HepG2 (cell line): ENCODE results near the gene SLC18A3. TPM values are rescaled to one million over a fixed set of nuclear protein-coding genes. Genes with fewer than 3 reads are reported as not detected.

Source experiments
- ATAC-seq: fragments of 200-7000 bp; cut with Tn5 transposase; 3 replicates; pipeline ENCODE4 v1.9.1; 2020; ENCODE audit warnings: mild to moderate bottlenecking, moderate library complexity
- BruUV-seq: library from RNA; stranded (reverse); fragments of 400-500 nt; replicated peaks from 2 replicates; lab custom pipeline; 2021; lab: Mats Ljungman, UMichigan
- CTCF ChIA-PET: fragments of 300-600 bp; formaldehyde crosslinking; extraction: SDS; loops from one replicate; lab custom pipeline; 2021; ENCODE audit warnings: low total read pairs, inconsistent platforms, low intra/inter-chr PET ratio; lab: Yijun Ruan, JAX
- POLR2A ChIA-PET: fragments of 350-600 bp; sonication (Branson Sonifier 250); formaldehyde crosslinking; loops from one replicate; lab custom pipeline; 2020; ENCODE audit warnings: antibody characterized with exemption, inconsistent platforms; lab: Yijun Ruan, JAX
- DNase-seq: peaks from one replicate; pipeline ENCODE4 v3.0.0-alpha.2; 2015; ENCODE audit warnings: low spot score
- FAIRE-seq: peaks from 3 replicates; lab custom pipeline; 2011; peaks lifted over from hg19 to GRCh38; lab: Jason Lieb, UNC
- H2AFZ ChIP-seq: one replicate; pipeline ENCODE4 v1.6.1; 2011; ENCODE audit warnings: low read length, inconsistent platforms
- H3K27ac ChIP-seq: fragments of 300-600 bp; 3 replicates; pipeline ENCODE4 v1.8.0; 2011; ENCODE audit warnings: mixed run types, mild to moderate bottlenecking, mixed read lengths, low read length, inconsistent platforms; ENCODE audit not compliant: insufficient read depth; ENCODE audit errors: extremely low read length
- H3K27me3 ChIP-seq, 2 experiments: fragments of 200-600 bp in 1 of 2; 2 replicates in 1 of 2; 3 replicates in 1 of 2; pipeline versions ENCODE4 v1.6.0 to v1.8.0; 2011; ENCODE audit warnings: low read length in 2 of 2, mild to moderate bottlenecking in 2 of 2, moderate library complexity in 2 of 2, inconsistent platforms in 1 of 2; ENCODE audit not compliant: insufficient read depth in 2 of 2, control insufficient read depth in 1 of 2
- H3K36me3 ChIP-seq, 2 experiments: fragments of 200-600 bp in 1 of 2; replicated peaks in 1 of 2; 2 replicates in 1 of 2; 3 replicates in 1 of 2; pipeline versions ENCODE4 v1.5.1 to v1.8.0; 2011; ENCODE audit warnings: low read length in 2 of 2, inconsistent platforms in 1 of 2; ENCODE audit not compliant: insufficient read depth in 2 of 2, control insufficient read depth in 1 of 2
- H3K4me1 ChIP-seq: 2 replicates; pipeline ENCODE4 v1.5.1; 2012; ENCODE audit warnings: low read length, inconsistent platforms; ENCODE audit not compliant: insufficient read depth
- H3K4me2 ChIP-seq: 2 replicates; pipeline ENCODE4 v1.6.0; 2011; ENCODE audit warnings: low read depth, low read length, inconsistent platforms
- H3K4me3 ChIP-seq, 3 experiments: fragments of 200-600 bp in 1 of 3; sonication (generic), shearing (Covaris generic) in 1 of 3; replicated peaks in 1 of 3; 2 replicates each; pipeline ENCODE4 v1.5.1; 2011 to 2016; ENCODE audit warnings: low read length in 3 of 3, inconsistent platforms in 2 of 3, low read depth in 2 of 3, mild to moderate bottlenecking in 2 of 3, control low read depth in 1 of 3, mixed read lengths in 1 of 3; ENCODE audit not compliant: insufficient read depth in 1 of 3
- H3K79me2 ChIP-seq: one replicate; pipeline ENCODE4 v1.6.1; 2011; ENCODE audit warnings: low read length, inconsistent platforms; ENCODE audit not compliant: insufficient read depth
- H3K9ac ChIP-seq: 2 replicates; pipeline ENCODE4 v1.6.0; 2011; ENCODE audit warnings: mild to moderate bottlenecking, low read depth, low read length, inconsistent platforms; ENCODE audit not compliant: insufficient read depth
- H3K9me3 ChIP-seq: 2 replicates; pipeline ENCODE4 v1.5.1; 2012; ENCODE audit warnings: mild to moderate bottlenecking, low read length
- H4K20me1 ChIP-seq: 2 replicates; pipeline ENCODE4 v1.6.0; 2011; ENCODE audit warnings: inconsistent platforms, mild to moderate bottlenecking, low read length, moderate library complexity; ENCODE audit not compliant: insufficient read depth
- DR1 ChIP-seq: sonication (generic); formaldehyde crosslinking; IDR thresholded peaks from 2 replicates; pipeline ENCODE4 v1.8.0; 2021; ENCODE audit warnings: mild to moderate bottlenecking, missing genetic modification reagents, inconsistent platforms
- EHMT2 ChIP-seq: fragments of 200-600 bp; sonication (generic); IDR thresholded peaks from 2 replicates; pipeline ENCODE4 v1.7.0; 2017; ENCODE audit warnings: antibody characterized with exemption, low read depth, low read length, borderline replicate concordance
- FOXP1 ChIP-seq, 2 experiments: fragments of 450-650 bp in 1 of 2; IDR thresholded peaks; 2 replicates each; pipeline ENCODE4 v1.6.1; 2017 to 2018; ENCODE audit warnings: antibody characterized with exemption in 1 of 2
- HDAC6 ChIP-seq: fragments of 200-600 bp; sonication (generic); IDR thresholded peaks from 2 replicates; pipeline ENCODE4 v1.7.0; 2017; ENCODE audit warnings: mild to moderate bottlenecking, antibody characterized with exemption, low read length, low read depth
- HIVEP1 ChIP-seq: sonication (generic); formaldehyde crosslinking; IDR thresholded peaks from 2 replicates; pipeline ENCODE4 v1.4.0; 2020; ENCODE audit warnings: mild to moderate bottlenecking, missing genetic modification reagents
- RAD51 ChIP-seq: fragments of 450-650 bp; IDR thresholded peaks from 2 replicates; pipeline ENCODE4 v1.6.1; 2016; ENCODE audit warnings: borderline replicate concordance
- XBP1 ChIP-seq: sonication (generic); formaldehyde crosslinking; IDR thresholded peaks from 2 replicates; pipeline ENCODE4 v1.5.0; 2020; ENCODE audit warnings: missing genetic modification reagents
- ZFP37 ChIP-seq: sonication (generic); formaldehyde crosslinking; IDR thresholded peaks from 2 replicates; pipeline ENCODE4 v1.4.0; 2020; ENCODE audit warnings: missing genetic modification reagents, borderline replicate concordance
- ZNF496 ChIP-seq: sonication (generic); formaldehyde crosslinking; IDR thresholded peaks from 2 replicates; pipeline ENCODE4 v1.8.1; 2023; ENCODE audit warnings: mild to moderate bottlenecking, moderate library complexity, missing genetic modification reagents; ENCODE audit not compliant: insufficient replicate concordance
- ZNF530 ChIP-seq: sonication (generic); formaldehyde crosslinking; IDR thresholded peaks from 2 replicates; pipeline ENCODE4 v1.5.0; 2020; ENCODE audit warnings: low read depth, mild to moderate bottlenecking, missing genetic modification reagents
- ZNF639 ChIP-seq: conservative IDR thresholded peaks from 2 replicates; pipeline ENCODE4 v1.6.1; 2018; ENCODE audit warnings: missing genetic modification reagents
- WGBS: methylation state at CpG from one replicate; pipeline ENCODE4 v1.1.6; 2017; ENCODE audit warnings: low lambda C conversion rate; 5-methylcytosine and 5-hydroxymethylcytosine counted together
- in situ Hi-C: cut with HindIII; loops from 2 replicates; pipeline ENCODE4 v1.10.0; 2017; ENCODE audit warnings: low pct_unique_long_range_greater_than_20kb; ENCODE audit not compliant: extremely low pct_ligation_motif_present
- intact Hi-C: fragments of 100-400 bp; cut with micrococcal nuclease; formaldehyde crosslinking; loops from one replicate; pipeline ENCODE4 v1.10.0; 2022; ENCODE audit not compliant: unreplicated experiment
- polyA plus RNA-seq, 8 experiments: library from polyadenylated mRNA; depleted of rRNA in 3 of 8; stranded (reverse) in 7 of 8; unstranded in 1 of 8; fragments of >200 nt; fragmentation: Illumina TruSeq in 4 of 8; extraction: Trizol in 4 of 8; gene quantifications; 2 replicates each; pipeline versions ENCODE4 v1.2.1 to v1.2.3, GENCODE V29; 2011 to 2016; ENCODE audit warnings: low read depth in 4 of 8, missing spikeins in 1 of 8, mixed read lengths in 1 of 8; ENCODE audit not compliant: insufficient read depth in 1 of 8
- total RNA-seq, 5 experiments: library from RNA; depleted of rRNA; stranded (reverse); fragments of >200 nt; fragmentation: Illumina TruSeq; extraction: Trizol; gene quantifications; 2 replicates each; pipeline ENCODE4 v1.2.3, GENCODE V29; 2016; ENCODE audit warnings: low read depth in 1 of 5

Gene SLC18A3
- total and polyA plus RNA-seq, 2 of the 13 experiments (the other 11 are each of a cell fraction or from before 2014, with no cell fraction given): not detected

- 0% methylated on average over 2 of the region's 2 CpGs for WGBS
Measured at GRCh38 chr10:49602380-49603023, 7.6 kb upstream of the SLC18A3 start.

More at GRCh38 chr10:49602380-49603023, 7.6 kb upstream of the SLC18A3 start:
- ChIA-PET CTCF (no interaction called here), POLR2A (no interaction called here)
- intact Hi-C loops: no loop called here
- ATAC-seq (no peak), FAIRE-seq (no peak), DNase-seq (no peak)
- Histone ChIP-seq H4K20me1 (peaks cover 5% of the 10 kb centered on the region; the same call in 1 of the 2 replicates), H3K4me1 (no peaks in the 10 kb centered on the region), H3K9me3 (no peaks in the 10 kb centered on the region), H3K27me3 (peaks cover 0 to 4% of the 10 kb centered on the region in 2 experiments; a peak in 3 of 5 replicates), H3K9ac (no peak overlapping the region), H3K4me3 (no peak overlapping the region), H3K27ac (no peak overlapping the region), H3K79me2 (no peaks in the 10 kb centered on the region), H3K4me2 (no peak overlapping the region), H3K36me3 (no peaks in the 10 kb centered on the region), H2AFZ (no peak overlapping the region)
- no peak for TF ChIP-seq ZFP37 (CRISPR knock-in tag)
- no peak for TF ChIP-seq HDAC6
- no peak for TF ChIP-seq RAD51
- TF ChIP-seq ZNF530 (CRISPR knock-in tag): no peak
- no peak for TF ChIP-seq HIVEP1 (CRISPR knock-in tag)
- no peak for TF ChIP-seq EHMT2
- TF ChIP-seq FOXP1 (IDR thresholded peaks at IDR 0.05): no peak
- no peak for TF ChIP-seq FOXP1 (CRISPR knock-in tag; IDR thresholded peaks at IDR 0.05)
- no peak for TF ChIP-seq ZNF639 (CRISPR knock-in tag)
- TF ChIP-seq DR1 (CRISPR knock-in tag): no peak
- no peak for TF ChIP-seq ZNF496 (CRISPR knock-in tag)
- no peak for TF ChIP-seq XBP1 (CRISPR knock-in tag)
- no TSS peak for BruUV-seq
- in situ Hi-C loops: no loop called here
